AML-193 (cell line): Measurements from ENCODE around the gene FAP.

Experiments
- DNase-seq, 2 experiments: peaks; one replicate each; lab custom pipeline; 2025; lab: John Stamatoyannopoulos, UW

The FAP gene, protein sequence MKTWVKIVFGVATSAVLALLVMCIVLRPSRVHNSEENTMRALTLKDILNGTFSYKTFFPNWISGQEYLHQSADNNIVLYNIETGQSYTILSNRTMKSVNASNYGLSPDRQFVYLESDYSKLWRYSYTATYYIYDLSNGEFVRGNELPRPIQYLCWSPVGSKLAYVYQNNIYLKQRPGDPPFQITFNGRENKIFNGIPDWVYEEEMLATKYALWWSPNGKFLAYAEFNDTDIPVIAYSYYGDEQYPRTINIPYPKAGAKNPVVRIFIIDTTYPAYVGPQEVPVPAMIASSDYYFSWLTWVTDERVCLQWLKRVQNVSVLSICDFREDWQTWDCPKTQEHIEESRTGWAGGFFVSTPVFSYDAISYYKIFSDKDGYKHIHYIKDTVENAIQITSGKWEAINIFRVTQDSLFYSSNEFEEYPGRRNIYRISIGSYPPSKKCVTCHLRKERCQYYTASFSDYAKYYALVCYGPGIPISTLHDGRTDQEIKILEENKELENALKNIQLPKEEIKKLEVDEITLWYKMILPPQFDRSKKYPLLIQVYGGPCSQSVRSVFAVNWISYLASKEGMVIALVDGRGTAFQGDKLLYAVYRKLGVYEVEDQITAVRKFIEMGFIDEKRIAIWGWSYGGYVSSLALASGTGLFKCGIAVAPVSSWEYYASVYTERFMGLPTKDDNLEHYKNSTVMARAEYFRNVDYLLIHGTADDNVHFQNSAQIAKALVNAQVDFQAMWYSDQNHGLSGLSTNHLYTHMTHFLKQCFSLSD

DNA sequence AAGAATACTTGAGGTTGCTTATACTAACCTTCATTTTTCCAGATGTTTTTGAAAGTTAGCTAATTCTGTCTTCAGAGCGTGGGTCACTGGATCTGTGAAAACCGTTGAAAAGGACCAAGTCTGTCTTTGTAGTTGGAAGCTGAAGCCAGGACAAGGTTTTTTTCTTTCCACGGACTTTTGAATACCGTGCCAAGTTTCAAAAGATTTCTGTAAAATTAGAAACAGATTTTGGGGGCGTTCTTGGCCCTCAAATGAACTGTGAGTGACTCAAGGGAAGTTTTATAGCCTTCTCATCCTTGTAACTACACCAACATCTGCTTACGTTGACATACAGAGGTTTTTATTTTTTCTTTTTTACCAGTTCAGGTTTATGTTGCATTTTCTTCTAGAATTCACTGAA lies at the start of gene FAP:
TSS of gene FAP (minus strand) at position 152 of the 400 bp plus-strand sequence. CDS start at position 34, 118 bp downstream.
- DNase-seq, result no peak

DNA sequence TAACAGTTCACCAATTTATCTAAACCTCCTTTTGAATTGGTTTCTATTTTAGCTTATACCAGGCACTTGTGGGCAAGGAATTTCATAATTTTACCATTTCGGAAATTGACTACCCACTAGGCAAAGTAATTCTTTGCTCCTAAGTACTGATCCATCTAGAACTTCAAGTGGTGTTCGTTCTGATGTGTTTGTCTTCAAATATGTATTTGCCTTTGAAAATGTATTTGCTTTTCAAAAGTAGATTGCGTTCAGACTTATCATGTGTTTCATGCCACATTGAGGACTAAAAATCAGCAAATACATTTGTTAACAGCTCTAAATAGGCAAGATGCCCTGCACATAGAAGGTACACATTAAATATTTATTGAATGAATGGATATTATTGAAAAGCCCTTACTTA lies 48.5 kb upstream of the FAP start:
- DNase-seq, result no peak

DNA sequence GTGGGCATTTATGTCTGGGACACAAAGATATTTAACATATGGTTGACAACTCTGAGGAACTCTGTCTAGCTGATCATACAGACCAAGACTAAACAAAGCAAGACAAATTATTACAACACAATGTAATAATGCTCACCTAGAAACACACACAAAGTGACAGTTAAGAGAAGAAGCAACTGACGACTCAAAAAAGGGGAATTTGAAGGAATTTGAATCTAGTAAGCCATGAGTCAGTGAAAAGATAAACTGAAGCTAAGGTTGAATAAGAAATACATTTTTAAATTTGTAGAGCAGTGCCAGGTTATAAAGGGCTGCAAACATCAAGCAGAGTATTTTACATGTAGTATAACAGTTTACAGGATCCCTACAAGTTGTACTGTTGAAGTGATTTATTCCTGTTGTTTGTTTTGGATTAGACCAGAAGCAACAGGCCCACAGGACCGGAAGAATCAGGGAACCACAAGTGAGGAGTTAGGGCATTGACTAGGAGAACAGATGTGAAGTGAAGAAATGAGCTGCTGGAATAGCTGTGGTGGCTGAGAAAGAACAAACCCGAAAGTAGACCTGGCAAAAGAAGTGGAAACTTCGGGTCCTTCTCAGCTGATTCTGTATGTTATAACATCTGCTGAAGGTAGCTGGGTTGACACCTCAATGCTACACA lies 39.6 kb upstream of the FAP start:
- no peak for DNase-seq

DNA sequence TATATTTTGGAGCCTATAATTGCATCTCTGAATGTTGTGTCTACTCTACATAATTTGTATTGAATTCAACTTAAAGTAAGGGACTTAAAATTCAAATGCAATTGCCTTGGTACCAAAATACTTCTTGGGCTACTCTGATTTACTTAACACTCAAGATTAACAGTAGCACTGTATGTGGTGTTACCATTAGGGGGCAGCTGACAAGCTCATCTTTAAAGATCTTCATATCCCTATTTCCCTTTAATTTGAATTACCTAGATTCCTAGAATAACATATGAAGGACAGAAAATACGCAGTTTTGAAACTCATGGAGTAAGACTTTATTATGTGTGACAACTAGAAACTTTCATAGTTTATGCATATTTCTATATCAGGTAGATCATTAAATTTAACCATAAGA lies 37.4 kb upstream of the FAP start:
- no peak for DNase-seq

DNA sequence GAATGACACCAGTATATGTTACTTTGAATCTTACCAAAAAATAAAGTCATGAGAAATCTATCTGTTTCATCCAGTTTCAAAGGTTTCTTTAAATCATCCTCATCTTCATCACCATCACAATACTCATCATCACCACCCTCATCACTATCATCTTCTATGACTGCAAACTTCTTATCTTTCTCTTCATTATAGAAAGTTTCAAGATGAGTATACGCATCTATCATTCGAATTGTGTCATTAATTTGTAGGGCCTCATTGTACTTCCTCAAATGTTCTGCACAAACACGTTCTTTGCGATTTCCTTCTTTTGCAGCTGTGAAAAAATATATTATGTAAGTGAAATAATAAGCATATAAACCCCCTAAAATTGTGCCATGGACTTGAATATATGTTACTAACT lies 34.1 kb upstream of the FAP start:
- no peak for DNase-seq

DNA sequence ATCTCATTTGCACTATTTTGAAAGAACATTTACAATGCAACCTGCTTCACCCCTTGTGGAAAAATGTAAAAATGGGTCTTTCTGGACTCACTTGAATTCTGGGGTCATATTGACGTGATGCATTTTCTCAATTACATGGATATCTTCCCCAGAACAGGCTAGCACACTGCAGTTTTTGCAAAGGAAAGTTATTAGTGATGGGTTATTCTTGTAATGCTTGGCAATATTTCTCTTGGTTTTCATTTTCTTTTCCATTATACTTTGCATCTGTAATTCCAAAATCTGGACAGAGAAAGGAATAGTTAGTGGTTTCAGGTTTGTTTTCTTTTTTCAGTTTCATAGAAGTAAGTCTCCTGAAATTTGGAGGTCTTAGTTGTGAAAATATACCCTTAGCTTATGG lies 24.8 kb upstream of the FAP start:
- no peak for DNase-seq

DNA sequence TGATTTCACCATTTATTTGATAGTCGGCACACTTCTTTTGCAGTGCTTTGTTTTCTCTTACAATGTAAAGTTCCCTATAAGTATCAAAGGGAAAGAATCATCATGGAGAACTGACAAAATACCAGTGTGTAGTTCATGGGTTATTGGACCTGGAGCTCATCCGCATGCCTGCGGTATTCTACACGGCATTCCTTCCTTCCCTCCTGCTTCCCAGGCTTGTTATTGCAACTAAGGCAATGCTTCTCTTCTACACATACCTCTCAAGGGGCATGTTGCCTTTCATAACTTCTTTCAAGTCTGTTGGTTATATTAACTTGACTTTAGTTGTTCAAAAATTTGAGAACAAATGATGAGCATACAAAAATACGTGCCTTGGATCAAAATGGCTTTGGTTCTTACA lies 24.3 kb upstream of the FAP start:
- no peak for DNase-seq

DNA sequence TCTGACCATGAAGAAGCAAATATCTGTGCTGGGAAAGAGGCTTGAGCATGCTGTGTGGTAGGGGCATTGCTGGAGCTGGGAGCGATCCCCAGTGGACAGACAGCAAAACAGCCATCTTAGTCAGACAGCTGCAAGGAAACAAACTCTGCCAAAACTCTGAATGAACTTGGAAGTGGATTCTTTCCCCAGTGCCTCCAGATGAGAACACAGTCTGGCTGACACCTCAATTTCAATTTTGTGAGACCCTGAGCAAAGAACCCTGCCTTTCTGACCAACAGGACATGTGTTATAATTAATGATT lies 23.2 kb upstream of the FAP start:
- DNase-seq, result no peak

DNA sequence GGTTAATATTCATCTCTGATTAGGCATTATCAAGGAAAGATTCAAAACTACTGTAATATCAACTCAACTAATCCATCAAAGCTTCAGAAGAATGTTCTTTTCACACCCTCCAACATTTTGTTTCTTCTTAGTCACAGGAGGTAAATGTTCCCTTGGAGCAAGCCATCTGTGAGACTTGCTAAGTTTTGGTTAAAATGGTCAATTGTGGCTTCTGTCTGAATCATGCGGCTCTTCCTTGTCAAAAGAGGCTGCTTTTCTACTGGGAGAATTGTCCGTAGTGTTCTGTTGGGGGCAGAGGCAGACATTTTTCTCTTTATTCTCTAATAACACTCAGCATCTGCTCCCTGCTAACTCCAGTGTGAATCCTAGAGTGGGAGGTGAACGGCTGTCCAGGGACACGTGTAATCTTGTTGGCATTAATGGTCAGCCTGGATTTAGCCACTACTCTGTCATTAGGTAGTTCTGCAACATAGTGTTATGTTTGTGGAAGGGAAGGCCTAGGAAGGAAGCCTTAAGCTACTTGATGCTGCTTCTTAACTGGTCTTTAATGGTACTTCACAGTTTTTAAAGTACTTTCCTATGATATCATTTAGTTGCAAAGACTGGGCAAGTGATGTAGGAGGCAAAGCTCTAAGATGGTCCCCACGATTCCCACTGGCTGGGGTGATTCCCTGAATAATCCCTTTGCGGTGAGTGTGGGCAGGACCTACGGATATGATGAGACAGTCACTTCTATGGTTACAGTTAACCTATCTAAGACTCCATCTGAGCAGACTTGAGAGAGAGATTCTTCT lies 22.6 kb upstream of the FAP start:
- DNase-seq, result no peak

DNA sequence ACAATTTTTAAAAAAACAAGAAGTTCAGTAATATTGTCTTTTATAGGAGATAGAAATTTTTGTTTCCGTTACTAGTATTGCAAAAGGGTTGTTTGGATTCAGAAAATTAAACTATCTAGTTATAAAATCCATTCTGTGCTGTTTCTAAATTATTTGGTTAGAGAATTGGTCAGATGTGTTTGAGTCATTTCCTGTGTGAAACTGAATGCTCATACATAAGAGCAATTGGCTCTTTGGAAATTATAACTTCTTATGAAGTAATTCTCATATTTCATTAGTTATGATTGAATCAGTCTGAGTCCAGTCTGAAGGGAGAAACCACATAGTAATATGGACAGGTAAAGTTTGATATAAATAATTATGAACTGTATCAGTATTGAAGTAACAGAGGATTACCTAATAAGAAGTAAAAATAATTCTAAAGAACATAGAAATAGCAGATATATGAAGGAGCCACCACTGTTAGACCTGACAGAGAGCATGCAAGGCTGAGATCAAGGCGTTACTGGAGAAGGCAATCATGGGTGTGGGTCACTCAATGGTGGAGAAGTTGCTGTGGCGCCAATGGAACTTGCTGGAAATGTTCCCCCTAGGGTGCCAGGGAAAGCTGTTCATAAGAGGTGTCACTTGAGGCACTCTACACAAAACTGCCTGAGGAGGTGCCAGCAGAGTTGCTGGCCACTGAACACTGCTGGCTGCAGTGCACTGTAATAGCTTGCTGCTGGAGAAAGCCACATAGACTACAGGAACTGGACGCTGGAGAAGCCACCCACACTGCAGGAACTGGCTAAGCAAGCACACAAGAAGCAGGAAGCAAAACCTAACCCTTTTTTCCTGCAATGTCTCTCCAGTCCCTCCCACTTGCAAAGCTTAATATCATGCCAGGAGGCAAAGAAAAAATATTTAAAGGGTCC lies 18.0 kb upstream of the FAP start:
- peak; percentile 90 to 92 for DNase-seq

DNA sequence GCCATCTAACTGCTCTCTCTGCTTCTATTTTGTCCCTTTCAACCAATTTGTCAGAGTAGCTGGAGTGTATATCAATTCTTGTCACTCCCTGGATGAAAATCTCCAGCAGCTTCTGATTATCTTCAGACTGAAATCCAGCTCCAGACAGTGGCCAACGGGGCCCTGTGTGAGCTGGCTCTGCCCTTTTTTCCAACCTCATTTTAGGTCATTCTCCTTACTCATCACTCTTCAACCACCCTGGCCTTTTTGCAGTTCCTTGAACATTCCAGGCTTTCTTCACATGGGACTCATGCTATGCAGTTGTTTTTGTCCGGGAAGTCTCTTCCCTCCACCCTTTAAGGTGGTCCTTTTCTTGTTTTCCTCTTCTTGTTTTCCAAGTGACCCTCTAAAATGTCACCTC lies 15.4 kb upstream of the FAP start:
- DNase-seq, result no peak

DNA sequence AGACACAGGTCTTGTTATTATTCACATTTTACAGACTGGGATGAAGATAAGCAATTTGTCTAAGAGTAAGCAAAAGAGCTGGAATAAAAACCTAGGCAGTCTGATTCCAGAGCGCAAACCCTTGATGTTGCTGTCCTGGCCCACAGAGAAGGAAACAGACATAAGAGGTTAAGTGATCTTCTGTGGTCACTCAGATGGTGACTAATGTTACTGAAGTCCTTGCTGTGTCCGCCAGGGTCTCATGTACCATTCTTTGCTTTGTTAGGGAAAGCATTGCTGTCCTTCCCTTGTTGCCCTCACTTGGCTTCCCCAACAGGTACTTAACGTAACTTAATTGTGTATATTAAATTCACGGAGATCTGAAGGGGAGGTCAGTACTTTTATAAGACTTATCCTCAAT lies 14.9 kb upstream of the FAP start:
- DNase-seq, result no peak

DNA sequence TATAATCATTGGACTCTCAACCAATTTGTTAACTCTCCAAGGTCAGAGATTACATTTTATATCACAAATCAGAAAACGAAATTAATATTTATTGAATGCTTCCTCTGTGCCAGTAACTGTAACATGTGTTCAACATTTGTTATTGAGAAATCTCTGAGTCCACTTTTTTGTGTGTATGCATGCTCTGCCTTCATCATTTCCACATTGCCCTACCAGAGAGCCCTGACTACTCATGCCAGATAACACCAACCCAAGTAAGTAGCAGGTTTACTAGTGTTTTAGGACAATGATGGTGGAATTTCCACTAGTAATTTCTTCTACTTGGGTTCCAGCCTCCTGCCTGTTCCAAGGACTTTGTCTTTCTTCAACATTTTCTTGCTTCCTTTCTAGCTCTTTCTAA lies 14.2 kb upstream of the FAP start:
- peak in 1 of 2 experiments; percentile 18 for DNase-seq

DNA sequence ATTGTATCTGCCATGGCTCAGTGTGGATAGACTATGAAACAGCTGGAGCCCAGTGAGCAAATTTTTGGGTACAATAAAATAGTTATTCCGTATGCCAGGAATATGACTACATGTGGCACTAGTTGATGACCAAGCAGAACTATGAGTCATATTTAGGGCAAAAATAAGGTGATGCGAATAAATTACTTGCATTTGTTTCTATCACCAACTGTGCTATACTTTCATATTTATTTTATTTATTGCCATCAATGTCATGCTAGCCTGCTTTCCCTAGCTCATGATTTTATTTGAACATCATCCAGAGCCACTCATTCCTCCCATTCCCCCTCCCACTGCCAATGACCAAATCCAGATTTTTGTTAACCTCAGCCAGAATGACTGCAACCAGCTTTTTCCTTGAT lies 13.3 kb upstream of the FAP start:
- no peak for DNase-seq

DNA sequence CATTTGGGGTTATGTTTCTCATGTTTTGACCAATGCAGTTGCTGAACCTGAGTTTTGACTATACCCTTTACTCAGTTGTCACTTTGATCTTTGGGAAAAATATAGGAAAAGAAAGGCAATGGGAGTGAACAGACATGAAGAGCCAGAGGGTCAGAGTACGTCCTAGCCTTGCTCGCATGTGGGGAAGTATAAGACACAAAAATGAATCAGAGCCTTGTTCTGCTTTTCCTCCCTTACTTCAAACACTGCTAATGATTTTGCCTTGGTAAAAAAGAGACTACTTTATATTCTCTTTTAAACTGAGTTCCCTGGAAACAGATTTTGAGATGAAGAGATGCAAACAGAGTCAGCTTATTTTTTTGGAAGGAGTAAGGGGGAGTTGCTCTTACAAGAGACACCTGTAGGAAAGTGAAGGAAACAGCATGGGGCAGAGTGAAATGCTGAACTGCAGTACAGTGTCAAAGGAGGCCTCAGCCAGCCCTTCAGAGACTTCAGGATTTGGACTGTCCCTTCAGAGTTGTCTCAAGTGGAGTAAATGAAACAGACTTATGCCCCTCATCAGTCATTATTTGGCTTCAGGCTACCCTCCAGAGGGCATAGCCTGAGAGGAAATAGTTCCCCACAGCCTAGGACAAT lies 11.1 kb upstream of the FAP start:
- DNase-seq, result no peak

DNA sequence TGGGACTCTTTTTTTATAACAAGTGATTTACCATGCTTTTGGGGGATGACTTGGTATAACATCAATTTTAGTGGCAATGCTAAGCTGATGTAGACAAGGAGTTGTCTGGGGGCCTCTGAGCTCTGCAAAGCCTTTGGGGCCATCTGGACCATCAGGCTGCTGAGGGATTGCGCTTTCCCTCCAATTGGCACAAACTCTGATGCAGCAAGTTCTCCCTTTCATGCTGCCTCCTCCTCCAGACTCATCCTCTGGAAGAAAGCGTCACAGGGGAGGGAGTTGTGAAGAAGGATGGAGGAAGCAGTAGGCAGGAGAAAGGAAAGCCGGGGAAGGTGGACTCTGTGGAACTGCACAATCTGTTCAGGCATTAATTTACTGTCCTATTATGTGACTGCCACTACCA lies 10.2 kb upstream of the FAP start:
- no peak for DNase-seq

DNA sequence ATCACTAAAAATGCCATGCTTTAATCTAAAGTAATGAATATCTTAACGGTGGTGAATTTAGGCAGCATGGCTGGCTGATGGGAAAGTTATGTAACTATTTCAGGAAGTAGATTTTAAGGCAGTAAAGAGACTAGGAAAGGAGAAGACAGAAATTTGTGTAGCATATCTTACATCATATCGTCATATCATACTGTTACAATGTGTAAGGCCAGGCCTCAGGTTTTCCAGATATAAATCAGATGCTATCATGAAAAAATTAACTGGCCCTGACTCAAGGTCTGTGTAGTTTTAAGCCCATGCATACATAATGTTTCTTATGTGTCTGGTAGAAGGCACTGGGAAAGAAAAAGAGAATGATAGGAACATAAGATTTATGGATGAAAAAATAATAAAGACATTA lies 8.9 kb upstream of the FAP start:
- DNase-seq, result peak; percentile 52 to 63

DNA sequence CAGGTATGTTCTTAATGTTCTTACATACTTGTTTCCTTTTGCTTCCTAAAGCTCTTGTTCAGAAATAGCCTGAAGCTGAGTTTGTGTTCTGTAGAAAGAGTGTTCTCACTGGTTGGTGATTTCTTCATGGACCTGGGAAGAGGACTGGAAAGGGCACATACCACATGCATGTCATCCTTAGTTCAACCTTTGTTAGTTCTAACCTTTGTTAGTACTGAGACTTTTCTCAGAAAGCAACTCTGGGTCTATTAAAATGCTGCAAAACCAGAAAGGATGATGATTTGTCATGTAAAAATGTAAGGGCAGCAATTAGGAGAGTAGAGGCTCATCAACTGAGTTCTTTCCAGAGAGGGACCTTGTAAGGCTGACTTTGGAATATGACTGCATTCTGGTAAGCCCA lies 2.5 kb upstream of the FAP start:
- no peak for DNase-seq

DNA sequence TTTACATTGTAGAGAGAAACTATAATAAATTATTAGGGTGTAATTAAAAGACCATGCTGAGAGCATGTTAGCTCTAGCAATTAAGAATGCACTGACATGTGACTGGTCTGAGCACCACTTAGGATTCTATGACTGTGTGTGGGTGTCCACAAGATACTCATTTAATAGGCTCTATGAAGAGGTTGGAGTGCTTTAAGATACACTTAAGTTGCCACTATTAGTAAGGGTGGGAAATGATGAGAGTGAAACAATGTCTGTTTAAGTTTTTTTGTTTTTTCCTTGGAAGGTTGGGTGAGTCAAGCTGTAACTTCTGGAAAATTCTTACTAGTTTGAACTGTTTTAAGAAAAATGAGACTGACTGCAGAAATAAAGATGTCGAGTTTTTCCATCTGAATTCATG lies 1.8 kb upstream of the FAP start:
- DNase-seq, result no peak

DNA sequence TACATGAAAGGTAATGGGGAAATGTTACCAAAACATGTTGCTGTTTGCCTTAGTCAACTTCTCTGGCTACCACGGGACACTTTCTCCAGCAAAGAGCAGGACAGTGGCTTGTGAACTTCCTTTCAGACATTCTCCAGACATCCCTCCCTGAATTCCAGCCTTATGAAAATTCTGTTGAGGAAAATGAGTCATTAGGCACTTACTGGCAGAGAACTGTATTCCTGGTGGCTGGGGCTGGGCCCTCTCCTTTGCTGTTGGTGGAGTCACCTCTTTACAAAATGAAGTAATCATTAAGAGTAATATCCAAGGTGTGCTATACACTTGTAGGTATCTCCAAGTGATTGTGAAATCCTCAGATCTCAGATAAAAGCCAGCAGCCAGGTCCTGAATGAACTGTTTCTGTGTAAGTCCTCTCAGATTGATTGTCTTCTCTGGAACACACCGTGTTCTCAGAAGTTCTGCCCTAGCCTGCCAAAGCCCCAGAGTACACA lies 1.3 kb upstream of the FAP start:
- DNase-seq, result no peak

DNA sequence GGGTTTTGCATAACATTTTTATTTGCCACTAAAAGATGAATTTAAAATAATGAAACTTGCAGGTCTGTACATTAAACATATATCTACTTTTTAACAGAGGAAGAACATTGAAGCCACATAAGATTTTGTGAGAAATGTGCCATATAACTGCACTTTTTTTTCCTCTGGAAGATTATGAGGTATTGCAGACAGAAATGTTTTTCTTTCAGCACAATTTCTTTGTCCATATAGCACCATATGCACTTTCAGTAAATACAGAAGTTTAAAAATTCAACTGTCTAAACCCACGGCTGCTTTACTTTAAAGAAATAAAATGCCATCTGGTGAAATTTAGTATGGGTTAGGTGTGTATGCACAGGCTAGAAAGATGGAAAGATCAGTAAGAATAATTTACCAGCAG lies 470 bp upstream of the FAP start:
- no peak for DNase-seq
